Naive B cell (primary cell): Measurements from ENCODE around the gene PRR36. TPM values are rescaled to one million over a fixed set of nuclear protein-coding genes. Genes with fewer than 3 reads are reported as not detected.

Experiments used
- ATAC-seq, 2 donors: fragments of 150-1000 bp; cut with Tn5 transposase; 2 replicates each; pipeline ENCODE4 v1.10.0; 2021; ENCODE audit warnings: low read depth in 2 of 2, mild to moderate bottlenecking in 2 of 2, moderate library complexity in 2 of 2
- DNase-seq: peaks from one replicate; pipeline ENCODE4 v3.0.0; 2022
- H3K27ac Mint-ChIP-seq, 6 donors: one replicate each; pipeline ENCODE4 v1.8.0; 2020 to 2022; ENCODE audit warnings: mild to moderate bottlenecking in 6 of 6, mixed read lengths in 6 of 6, moderate library complexity in 5 of 6, inconsistent platforms in 2 of 6
- H3K27me3 Mint-ChIP-seq, 3 donors: one replicate each; pipeline ENCODE4 v1.8.0; 2021 to 2022; ENCODE audit warnings: mixed read lengths in 3 of 3, mild to moderate bottlenecking in 1 of 3
- H3K36me3 Mint-ChIP-seq, 2 donors: one replicate each; pipeline ENCODE4 v1.8.0; 2020 to 2022; ENCODE audit warnings: mixed read lengths in 2 of 2, inconsistent platforms in 1 of 2, mild to moderate bottlenecking in 1 of 2
- H3K4me1 Mint-ChIP-seq, 3 donors: one replicate each; pipeline ENCODE4 v1.8.0; 2020 to 2022; ENCODE audit warnings: mixed read lengths in 3 of 3, inconsistent platforms in 1 of 3, mild to moderate bottlenecking in 1 of 3, moderate library complexity in 1 of 3
- H3K4me3 Mint-ChIP-seq, 8 donors: one replicate each; pipeline ENCODE4 v1.8.0; 2020 to 2022; ENCODE audit warnings: mild to moderate bottlenecking in 8 of 8, mixed read lengths in 8 of 8, moderate library complexity in 8 of 8, inconsistent platforms in 2 of 8
- H3K9me3 Mint-ChIP-seq, 7 donors: one replicate each; pipeline ENCODE4 v1.8.0; 2020 to 2022; ENCODE audit warnings: mixed read lengths in 7 of 7, mild to moderate bottlenecking in 5 of 7, inconsistent platforms in 2 of 7, moderate library complexity in 1 of 7
- polyA plus RNA-seq, 6 donors: library from polyadenylated mRNA; unstranded; fragments of 300-500 nt; fragmentation: Illumina TruSeq; gene quantifications; one replicate each; pipeline ENCODE4 v1.2.3, GENCODE V29; 2021; ENCODE audit warnings: low read depth in 6 of 6

PRR36 gene
- polyA plus RNA-seq, 6 donors from 2014 or later: 0.05 TPM; not detected in 5

DNA sequence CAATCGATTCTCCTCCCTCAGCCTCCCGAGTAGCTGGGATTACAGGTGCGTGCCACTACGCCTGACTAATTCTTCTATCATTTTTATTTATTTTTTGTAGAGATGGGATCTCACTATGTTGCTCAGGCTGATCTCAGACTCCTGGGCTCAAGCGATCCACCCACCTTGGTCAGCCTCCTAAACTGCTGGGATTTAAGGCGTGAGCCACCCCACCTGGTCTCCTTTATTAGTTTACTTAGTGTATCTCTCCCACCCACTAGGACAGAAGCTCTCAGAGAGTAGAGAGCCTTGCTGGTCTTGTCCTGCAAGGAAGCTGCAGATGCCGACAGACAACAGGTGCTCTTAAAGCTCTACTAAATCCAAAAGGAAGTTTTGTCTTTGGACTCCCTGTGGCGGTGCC lies 11.6 kb upstream of the PRR36 start:
- ATAC-seq: no peak
- Mint-ChIP-seq H3K4me1 (peaks cover 0 to 4% (median 0%) of the 10 kb centered on the region in 3 donors), H3K36me3 (no peaks in the 10 kb centered on the region), H3K27me3 (peaks cover 5 to 31% (median 10%) of the 10 kb centered on the region in 3 donors), H3K9me3 (peaks cover 0 to 6% (median 0%) of the 10 kb centered on the region in 7 donors), H3K4me3 (no peak overlapping the region), H3K27ac (peak overlapping the region in 2 of 6 donors; percentile 62 to 63)
- DNase-seq: no peak

GRCh38 chr19:7883796-7884570 lies 9.8 kb upstream of the PRR36 start:
- Mint-ChIP-seq H3K27ac (no peak overlapping the region), H3K4me1 (peaks cover 0 to 4% (median 0%) of the 10 kb centered on the region in 3 donors), H3K4me3 (no peak overlapping the region), H3K36me3 (no peaks in the 10 kb centered on the region), H3K27me3 (peaks cover 3 to 31% (median 4%) of the 10 kb centered on the region in 3 donors), H3K9me3 (peaks cover 0 to 6% (median 0%) of the 10 kb centered on the region in 7 donors)
- DNase-seq (no peak), ATAC-seq (no peak)

DNA sequence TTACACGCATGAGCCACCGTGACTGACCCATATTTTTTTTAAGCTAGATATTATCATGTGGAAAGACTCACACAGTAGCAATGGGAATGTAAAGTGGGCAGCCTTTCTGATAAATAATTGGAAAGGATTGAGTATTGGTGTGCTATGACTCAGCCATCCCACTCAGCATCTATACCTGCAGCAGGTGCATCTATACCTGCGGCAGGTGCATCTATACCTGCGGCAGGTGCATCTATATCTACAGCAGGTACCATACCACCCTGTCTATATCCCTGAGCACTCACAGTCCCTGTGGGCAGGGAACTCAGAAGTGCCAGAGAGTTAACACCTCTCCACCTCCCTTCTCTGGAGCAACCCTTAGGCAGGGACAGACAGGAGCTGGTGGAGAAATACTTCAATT lies 8.9 kb upstream of the PRR36 start:
- Mint-ChIP-seq H3K27ac (no peak overlapping the region), H3K9me3 (peaks cover 0 to 6% (median 0%) of the 10 kb centered on the region in 7 donors), H3K36me3 (no peaks in the 10 kb centered on the region), H3K27me3 (peaks cover 0 to 27% (median 0%) of the 10 kb centered on the region in 3 donors), H3K4me3 (no peak overlapping the region), H3K4me1 (peaks cover 0 to 4% (median 0%) of the 10 kb centered on the region in 3 donors)
- ATAC-seq (no peak), DNase-seq (no peak)

DNA sequence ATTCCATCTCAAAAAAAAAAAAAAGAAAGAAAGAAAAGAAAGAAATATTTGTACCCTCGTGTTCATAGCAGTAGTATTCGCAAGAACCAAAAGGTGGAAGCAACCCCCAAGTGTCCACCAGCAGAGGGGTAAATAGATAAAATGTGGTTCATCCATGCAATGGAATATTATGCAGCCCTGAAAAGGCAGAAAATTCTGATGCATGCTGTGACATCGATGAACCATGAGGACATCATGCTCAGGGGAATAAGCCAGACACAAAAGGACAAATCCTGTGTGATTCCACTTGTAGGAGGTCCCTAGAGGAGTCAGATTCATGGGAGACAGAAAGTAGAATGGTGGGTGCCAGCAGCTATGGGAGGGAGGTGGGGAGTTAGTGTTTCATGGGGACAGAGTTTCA lies 7.7 kb upstream of the PRR36 start:
- H3K4me3 Mint-ChIP-seq: no peak overlapping the region
- H3K27me3 Mint-ChIP-seq: peaks cover 0 to 24% (median 6%) of the 10 kb centered on the region in 3 donors
- ATAC-seq (no peak), DNase-seq (no peak)
- H3K36me3 Mint-ChIP-seq: no peaks in the 10 kb centered on the region
- no peak overlapping the region for H3K27ac Mint-ChIP-seq
- H3K9me3 Mint-ChIP-seq: peaks cover 0 to 6% (median 0%) of the 10 kb centered on the region in 7 donors
- peaks cover 0 to 4% (median 0%) of the 10 kb centered on the region in 3 donors for H3K4me1 Mint-ChIP-seq

GRCh38 chr19:7879836-7880235 lies 5.6 kb upstream of the PRR36 start:
- no peak for DNase-seq
- Mint-ChIP-seq H3K27me3 (peaks cover 9 to 30% (median 14%) of the 10 kb centered on the region in 3 donors), H3K27ac (peak overlapping the region in 1 of 6 donors; percentile 24), H3K9me3 (peaks cover 0 to 6% (median 0%) of the 10 kb centered on the region in 7 donors), H3K36me3 (no peaks in the 10 kb centered on the region), H3K4me1 (peaks cover 0 to 4% (median 0%) of the 10 kb centered on the region in 3 donors), H3K4me3 (no peak overlapping the region)
- no peak for ATAC-seq

- H3K36me3 Mint-ChIP-seq: no peaks in the 10 kb centered on the region
- no peak for DNase-seq
- H3K4me3 Mint-ChIP-seq: no peak overlapping the region
- ATAC-seq: no peak
- peaks cover 0 to 6% (median 0%) of the 10 kb centered on the region in 7 donors for H3K9me3 Mint-ChIP-seq
- H3K4me1 Mint-ChIP-seq: peaks cover 0 to 3% (median 3%) of the 10 kb centered on the region in 3 donors
- peaks cover 9 to 35% (median 14%) of the 10 kb centered on the region in 3 donors for H3K27me3 Mint-ChIP-seq
- no peak overlapping the region for H3K27ac Mint-ChIP-seq
These were observed 5.1 kb upstream of the PRR36 start for GRCh38 chr19:7879111-7879807.

GRCh38 chr19:7877249-7877836 lies 3.2 kb upstream of the PRR36 start:
- H3K27me3 Mint-ChIP-seq: peaks cover 9 to 49% (median 26%) of the 10 kb centered on the region in 3 donors
- H3K4me3 Mint-ChIP-seq: no peak overlapping the region
- peaks cover 0 to 6% (median 0%) of the 10 kb centered on the region in 7 donors for H3K9me3 Mint-ChIP-seq
- no peaks in the 10 kb centered on the region for H3K36me3 Mint-ChIP-seq
- DNase-seq (no peak), ATAC-seq (no peak)
- H3K27ac Mint-ChIP-seq: peak overlapping the region in 1 of 6 donors; percentile 1
- peaks cover 0 to 11% (median 10%) of the 10 kb centered on the region in 3 donors for H3K4me1 Mint-ChIP-seq

DNA sequence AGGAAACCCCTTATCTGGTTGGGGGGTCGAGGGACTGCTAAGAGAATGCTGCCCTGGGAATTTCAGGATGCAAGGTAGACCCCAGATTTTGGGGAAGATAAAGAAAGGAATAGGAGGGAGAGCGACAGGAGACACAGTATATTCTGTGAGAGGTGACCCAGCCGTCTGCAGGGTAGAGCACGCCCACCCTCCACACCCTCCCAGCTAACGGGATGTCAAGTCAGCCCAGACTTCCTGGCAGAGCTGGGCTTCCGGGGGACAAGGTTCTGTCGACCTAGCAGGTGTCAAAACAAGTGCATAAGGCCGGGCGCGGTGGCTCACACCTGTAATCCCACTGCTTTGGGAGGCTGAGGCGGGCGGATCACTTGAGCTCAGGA lies 695 bp upstream of the PRR36 start:
- Mint-ChIP-seq H3K36me3 (peaks cover 0 to 13% of the 10 kb centered on the region in 2 donors), H3K27ac (no peak overlapping the region), H3K27me3 (peaks cover 21 to 63% (median 50%) of the 10 kb centered on the region in 3 donors), H3K9me3 (peaks cover 0 to 10% (median 6%) of the 10 kb centered on the region in 7 donors), H3K4me1 (peaks cover 20 to 33% (median 25%) of the 10 kb centered on the region in 3 donors), H3K4me3 (peak overlapping the region in 5 of 8 donors; percentile 12 to 73 (median 57))
- ATAC-seq (no peak), DNase-seq (no peak)

DNA sequence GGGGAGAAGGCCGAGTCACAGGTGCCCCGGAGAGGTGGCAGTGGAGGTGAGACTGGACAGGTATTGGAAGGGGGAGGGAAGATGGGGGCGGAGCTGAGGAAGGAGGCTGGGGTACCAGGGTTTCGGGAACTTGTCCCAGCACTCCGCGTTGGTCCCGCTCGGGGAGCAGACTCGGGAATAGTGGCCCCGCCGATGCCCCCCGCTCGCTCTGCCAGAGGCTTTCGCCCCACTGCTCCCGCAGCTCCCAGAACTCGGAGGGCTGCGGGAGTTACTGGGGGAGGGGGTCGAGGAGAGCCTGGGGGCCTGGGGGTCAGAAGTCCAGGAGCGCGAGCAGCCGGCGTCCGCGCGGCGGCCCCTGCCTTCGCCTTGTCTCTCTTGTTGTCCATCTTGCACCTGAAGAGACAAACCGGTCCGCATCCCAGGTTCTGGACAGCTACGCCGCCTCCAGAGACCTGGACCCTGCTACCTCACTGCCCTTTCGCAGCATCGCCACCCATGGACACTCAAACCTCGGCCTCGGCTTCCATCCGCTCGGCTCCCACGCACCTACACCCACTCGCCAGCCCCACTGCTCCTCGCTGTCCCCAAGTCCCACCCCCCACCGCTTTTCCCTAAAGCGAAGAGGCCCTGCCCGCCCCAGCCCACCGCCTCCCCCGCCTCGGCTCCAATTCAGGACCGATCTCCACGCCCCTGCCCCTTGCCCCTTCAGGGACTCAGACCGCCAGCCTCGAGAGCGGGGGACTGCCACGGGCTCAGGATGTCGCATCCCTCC lies 700 bp downstream of the PRR36 start:
- Mint-ChIP-seq H3K4me1 (peaks cover 25 to 38% (median 30%) of the 10 kb centered on the region in 3 donors), H3K36me3 (peaks cover 0 to 13% of the 10 kb centered on the region in 2 donors), H3K9me3 (peaks cover 0 to 10% (median 6%) of the 10 kb centered on the region in 7 donors), H3K27me3 (peaks cover 21 to 64% (median 51%) of the 10 kb centered on the region in 3 donors), H3K4me3 (peak overlapping the region; percentile 43 to 91 (median 70)), H3K27ac (peak overlapping the region in 2 of 6 donors; percentile 49 to 71)
- ATAC-seq (no peak), DNase-seq (no peak)

DNA sequence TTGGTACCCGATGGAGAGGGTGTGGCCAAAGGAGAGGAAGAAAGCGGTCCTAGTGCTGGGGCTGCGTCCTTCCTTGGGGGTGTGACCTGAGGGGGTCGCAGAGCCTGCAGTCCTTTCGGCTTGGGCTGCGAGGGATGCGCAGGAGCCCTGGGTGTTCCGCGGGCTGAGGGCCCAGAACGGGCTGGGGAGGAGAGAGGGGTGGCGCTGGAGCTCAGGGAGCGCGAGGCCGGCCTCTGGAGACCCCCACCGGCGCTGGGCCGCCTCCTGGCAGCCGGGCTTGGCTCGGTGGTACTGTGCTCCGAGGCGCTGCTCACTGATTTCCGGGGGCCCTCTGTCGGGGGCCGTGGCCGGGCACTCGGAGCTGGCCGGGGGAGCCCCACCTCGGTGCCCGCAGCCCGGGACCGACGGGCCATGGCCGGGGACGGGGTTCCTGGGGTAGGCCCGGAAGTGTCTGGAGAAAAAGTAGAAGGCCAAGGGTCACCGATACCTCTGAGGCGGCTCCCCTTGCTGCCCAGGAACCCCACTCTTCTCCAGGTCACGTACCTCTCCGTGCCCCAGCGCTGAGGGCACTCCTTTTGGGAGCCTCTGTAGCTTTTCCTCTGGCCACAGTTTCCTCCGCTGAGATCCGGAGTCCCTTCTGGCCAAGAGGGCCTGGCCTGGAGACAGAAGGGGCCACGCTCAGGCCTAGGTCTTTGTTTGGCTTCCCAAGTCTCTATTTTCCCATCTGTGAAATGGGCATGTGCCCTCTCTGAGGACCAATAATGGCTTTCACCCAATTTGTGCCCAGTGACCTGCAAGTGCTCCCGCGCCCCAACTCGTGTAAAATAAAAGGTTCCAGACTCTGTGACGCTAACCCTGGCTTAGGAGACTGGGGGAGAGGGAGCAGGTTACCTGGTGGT lies 1.6 kb downstream of the PRR36 start:
- ATAC-seq (no peak), DNase-seq (no peak)
- peaks cover 0 to 10% (median 6%) of the 10 kb centered on the region in 7 donors for H3K9me3 Mint-ChIP-seq
- peak overlapping the region in 7 of 8 donors; percentile 19 to 83 (median 49) for H3K4me3 Mint-ChIP-seq
- peak overlapping the region in 3 of 6 donors; percentile 42 to 71 (median 49) for H3K27ac Mint-ChIP-seq
- H3K36me3 Mint-ChIP-seq: peaks cover 0 to 13% of the 10 kb centered on the region in 2 donors
- peaks cover 26 to 38% (median 33%) of the 10 kb centered on the region in 3 donors for H3K4me1 Mint-ChIP-seq
- peaks cover 21 to 65% (median 49%) of the 10 kb centered on the region in 3 donors for H3K27me3 Mint-ChIP-seq

DNA sequence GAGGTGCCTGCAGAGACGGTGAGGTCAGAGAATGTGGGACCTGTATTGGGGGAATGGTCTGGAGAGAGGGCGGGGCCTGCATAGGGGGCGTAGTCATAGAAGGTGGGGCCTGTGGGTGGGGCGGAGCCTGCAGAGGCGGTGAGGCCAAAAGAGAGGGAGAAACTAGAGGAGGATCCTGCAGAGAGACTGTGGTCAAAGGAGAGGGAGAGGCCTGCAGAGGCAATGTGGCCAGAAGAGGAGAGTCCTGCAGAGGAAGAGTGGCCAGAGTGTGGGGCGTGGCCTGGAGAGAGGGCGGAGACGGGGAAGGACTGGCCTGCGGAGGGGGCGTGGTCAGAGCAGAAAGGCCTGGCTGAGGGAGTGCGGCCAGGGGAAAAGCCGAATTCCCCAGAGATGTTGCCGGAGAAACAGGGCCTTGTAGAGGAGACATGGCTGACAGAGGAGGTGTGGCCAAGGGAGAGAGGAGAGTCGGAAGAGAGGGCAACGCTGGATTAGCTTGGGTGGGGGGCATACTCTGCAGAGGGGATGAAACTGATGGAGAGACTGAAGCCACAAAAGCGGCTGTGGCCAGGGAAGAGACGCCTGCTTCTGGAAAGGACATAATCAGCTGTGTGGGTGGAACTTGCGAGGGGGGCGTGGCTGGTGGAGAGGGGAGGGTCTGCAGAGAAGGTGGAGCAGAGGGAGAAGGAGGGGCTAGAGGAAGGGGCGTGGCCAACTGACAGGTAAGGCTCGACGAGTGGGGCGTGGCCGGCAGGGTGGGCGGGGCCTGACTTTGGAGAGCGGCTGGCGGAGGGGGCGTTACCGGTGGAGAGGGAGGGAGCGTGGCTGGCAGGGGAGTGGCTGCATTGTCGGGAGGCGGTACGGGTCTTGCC lies 2.5 kb downstream of the PRR36 start:
- DNase-seq (peak; percentile 68), ATAC-seq (peak in 1 of 2 donors; percentile 0)
- Mint-ChIP-seq H3K9me3 (peaks cover 0 to 10% (median 6%) of the 10 kb centered on the region in 7 donors), H3K4me1 (peaks cover 30 to 38% (median 33%) of the 10 kb centered on the region in 3 donors), H3K4me3 (peak overlapping the region; percentile 37 to 87 (median 74)), H3K27ac (peak overlapping the region in 3 of 6 donors; percentile 1 to 92 (median 61)), H3K36me3 (peaks cover 0 to 13% of the 10 kb centered on the region in 2 donors), H3K27me3 (peaks cover 21 to 68% (median 50%) of the 10 kb centered on the region in 3 donors)
